GM10248 (cell line): Measurements from ENCODE around the gene LSM3.

Experiments
- CTCF ChIA-PET: fragments of 300-600 bp; sonication (Branson Sonifier 250); formaldehyde crosslinking; extraction: SDS; loops from one replicate; lab custom pipeline; 2021; ENCODE audit warnings: antibody characterized with exemption; lab: Yijun Ruan, JAX
- POLR2A ChIA-PET: fragments of 350-650 bp; sonication (Branson Sonifier 250); formaldehyde crosslinking; extraction: SDS; loops from one replicate; lab custom pipeline; 2020; ENCODE audit warnings: antibody characterized with exemption; lab: Yijun Ruan, JAX
- DNase-seq: peaks from one replicate; pipeline ENCODE4 v3.0.0; 2012; ENCODE audit errors: extremely low spot score
- TF ChIP-seq, protein P1 (sequence below): IDR thresholded peaks from 2 replicates; pipeline ENCODE4 v1.5.1; 2012; ENCODE audit warnings: mild to moderate bottlenecking, low read depth; ENCODE audit errors: extremely low read depth, missing control alignments, control extremely low read depth

Gene LSM3

DNA sequence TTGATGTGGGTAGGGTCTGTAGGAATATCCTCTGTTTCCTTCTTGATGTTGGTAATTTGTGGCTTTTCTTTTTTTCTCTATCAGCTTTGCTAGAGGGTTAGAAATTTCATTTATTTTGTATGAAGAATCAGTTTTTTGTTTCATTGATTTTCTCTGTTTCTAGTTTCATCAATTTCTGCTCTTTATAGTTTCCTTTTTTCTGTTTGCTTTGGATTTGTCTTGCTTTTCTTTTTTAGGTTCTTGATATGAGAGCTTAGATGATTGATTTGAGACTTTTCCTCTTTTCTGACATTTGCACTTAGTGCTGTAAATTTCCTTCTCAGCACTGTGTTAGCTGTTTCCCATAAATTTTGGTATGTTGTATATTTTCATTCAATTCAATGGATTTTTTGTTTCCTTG is 61.3 kb downstream of the LSM3 start:
- ChIA-PET POLR2A (no interaction called here), CTCF (no interaction called here)
- TF ChIP-seq, protein P1, sequence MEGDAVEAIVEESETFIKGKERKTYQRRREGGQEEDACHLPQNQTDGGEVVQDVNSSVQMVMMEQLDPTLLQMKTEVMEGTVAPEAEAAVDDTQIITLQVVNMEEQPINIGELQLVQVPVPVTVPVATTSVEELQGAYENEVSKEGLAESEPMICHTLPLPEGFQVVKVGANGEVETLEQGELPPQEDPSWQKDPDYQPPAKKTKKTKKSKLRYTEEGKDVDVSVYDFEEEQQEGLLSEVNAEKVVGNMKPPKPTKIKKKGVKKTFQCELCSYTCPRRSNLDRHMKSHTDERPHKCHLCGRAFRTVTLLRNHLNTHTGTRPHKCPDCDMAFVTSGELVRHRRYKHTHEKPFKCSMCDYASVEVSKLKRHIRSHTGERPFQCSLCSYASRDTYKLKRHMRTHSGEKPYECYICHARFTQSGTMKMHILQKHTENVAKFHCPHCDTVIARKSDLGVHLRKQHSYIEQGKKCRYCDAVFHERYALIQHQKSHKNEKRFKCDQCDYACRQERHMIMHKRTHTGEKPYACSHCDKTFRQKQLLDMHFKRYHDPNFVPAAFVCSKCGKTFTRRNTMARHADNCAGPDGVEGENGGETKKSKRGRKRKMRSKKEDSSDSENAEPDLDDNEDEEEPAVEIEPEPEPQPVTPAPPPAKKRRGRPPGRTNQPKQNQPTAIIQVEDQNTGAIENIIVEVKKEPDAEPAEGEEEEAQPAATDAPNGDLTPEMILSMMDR = no peak
- no peak for DNase-seq

DNA sequence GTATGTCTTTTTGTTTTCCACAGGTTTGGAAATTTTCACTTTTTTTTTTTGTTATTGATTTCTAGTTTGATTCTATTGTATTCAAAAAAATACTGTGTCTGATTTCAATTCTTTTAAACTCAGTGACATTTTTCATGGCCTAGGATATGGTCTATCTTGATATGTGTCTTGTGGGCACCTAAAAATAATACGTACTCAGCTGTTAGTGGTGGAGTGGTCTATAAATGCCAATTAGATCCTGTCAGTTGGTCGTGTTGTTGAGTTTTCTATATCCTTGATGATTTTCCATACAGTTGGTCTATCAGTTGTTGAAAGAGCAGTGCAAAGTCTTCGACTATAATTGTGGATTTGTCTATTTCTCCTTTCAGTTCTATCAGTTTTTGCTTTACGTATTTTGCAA is 61.7 kb downstream of the LSM3 start:
- TF ChIP-seq, protein P1 = no peak
- ChIA-PET POLR2A (no interaction called here), CTCF (no interaction called here)
- DNase-seq = no peak

DNA sequence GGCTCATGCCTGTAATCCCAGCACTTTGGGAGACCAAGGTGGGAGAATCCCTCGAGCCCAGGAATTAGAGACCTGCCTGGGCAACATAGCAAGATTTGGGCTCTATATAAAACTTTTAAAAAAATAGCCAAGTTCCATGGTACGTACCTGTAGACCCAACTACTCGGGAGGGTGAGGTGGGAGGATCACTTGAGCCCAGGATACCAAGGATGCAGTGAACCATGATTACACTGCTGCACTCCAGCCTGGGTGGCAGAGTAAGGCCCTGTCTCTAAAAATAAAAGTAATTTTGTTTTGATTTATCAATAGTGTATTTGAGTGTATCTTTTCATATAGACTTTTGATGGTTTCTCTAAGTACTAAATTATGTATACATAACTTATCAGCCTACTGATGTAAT is 63.1 kb downstream of the LSM3 start:
- TF ChIP-seq, protein P1 = no peak
- DNase-seq = no peak
- CTCF ChIA-PET = interaction anchor here (1.3 kb wide), 1 partner anchor 10 kb away, joined by 5 read pairs; no protein-coding TSS in a partner anchor
- POLR2A ChIA-PET = no interaction called here

DNA sequence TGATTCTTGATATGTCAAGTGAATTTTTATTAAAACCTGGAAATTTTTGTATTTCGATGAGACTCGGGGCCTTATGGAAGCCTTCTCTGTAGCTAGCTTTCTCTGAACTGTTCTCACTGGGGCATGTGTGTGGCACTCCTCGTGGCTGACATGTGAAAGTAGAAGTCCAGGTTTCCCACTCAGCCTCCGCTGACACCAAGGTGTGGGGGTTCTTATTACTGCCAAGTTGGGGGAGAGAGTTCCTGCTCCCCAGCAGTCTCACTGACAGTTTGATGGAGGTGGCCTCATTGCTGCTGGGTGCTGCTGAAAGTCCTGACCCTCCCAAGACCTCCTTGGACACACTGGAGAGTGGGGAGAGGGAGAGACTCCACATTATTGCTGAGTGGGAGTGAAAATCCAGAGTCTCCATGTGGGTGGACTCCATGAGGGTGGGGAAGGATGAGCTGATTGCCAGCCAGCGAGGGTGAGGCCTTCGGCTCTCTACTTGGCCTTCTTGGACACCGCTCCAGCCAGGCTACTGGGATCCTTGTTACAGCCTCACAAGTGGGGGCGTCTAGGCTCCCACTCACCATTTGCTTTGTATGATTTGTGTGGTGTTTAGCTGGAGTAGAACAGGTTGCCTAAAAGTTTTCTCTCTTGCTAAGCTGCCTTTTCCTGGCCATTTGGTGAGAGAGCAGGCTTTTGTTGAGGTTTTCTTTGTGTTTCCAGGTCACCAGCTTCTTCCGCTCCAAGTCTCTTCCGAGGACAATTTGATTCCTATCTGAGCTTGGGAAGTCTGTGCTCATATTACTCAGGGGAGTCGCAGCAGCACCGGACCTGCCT is 64.1 kb downstream of the LSM3 start:
- CTCF ChIA-PET = interaction anchor here (1.3 to 1.4 kb wide), 3 partner anchors 11 to 225 kb away, joined by 4 to 7 read pairs (median 5); no protein-coding TSS in a partner anchor
- POLR2A ChIA-PET = no interaction called here
- DNase-seq = no peak
- TF ChIP-seq, protein P1 = no peak

DNA sequence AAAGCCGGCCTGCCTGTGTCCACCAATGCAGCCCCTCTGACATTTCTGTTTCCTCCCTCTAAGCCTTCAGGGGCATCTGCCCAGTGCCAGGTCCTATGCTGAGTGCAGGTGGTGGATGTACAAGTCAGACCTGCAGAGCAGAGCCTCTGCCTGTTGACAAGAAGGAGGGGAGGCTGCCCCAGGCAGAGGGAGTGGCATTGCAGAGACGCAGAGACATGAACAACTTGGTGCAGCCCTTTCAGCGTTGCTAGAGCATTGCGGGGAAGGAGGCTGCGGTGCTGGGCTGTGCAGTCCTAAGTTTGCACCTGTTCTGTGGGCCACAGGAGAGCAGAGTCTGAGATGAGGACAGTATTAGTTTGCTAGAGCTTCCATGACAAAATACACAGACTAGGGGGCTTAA is 65.2 kb downstream of the LSM3 start:
- no peak for DNase-seq
- ChIA-PET CTCF (interaction anchor here (0.6 kb wide), 1 partner anchor 585 kb away, joined by 3 read pairs; no protein-coding TSS in a partner anchor), POLR2A (no interaction called here)
- TF ChIP-seq, protein P1 = no peak

DNA sequence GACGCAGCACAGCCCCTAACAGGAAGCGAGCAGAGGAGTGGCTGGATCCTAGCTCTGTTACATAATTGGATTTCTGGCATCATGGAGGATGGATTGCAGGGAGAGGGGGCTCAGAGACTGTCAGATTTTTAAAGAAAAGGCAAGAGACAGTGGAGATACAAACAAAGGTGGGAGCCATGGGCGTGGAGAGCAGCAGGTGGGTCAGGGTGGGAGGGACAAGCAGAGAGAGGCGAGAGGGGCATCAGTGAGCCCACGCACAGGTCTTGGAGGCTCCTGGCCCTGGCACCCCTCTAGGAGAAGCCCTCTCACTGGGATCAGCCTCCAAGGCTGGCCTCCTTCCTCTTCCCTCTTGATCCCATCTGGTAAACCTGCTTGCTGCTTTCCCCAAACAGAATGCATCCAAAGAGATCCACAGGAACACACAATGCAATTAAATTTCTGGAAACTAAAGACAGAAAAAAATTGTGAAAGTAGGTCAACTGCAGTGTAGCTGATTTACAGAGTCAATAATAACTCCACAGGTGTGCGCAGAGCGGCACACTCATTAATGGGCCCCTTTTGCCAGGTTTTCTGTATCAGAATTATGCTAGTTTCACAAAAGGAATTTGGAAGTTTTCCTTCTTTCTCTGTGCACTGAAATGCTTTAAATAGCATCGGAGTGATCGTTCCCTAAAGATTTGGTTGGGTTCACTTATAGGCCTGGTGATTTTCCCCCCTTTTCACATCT is 66.1 kb downstream of the LSM3 start:
- POLR2A ChIA-PET = no interaction called here
- CTCF ChIA-PET = no interaction called here
- TF ChIP-seq, protein P1 = no peak
- no peak for DNase-seq
